HEK293 (cell line): ENCODE data around the gene MAP3K8.

Experiments used
- SETDB1 ChIP-seq: IDR thresholded peaks from one replicate; pipeline ENCODE4 v1.6.1; 2017; ENCODE audit warnings: mild to moderate bottlenecking, low read length, moderate library complexity, mixed read lengths; ENCODE audit not compliant: insufficient read length
- ZBTB1 ChIP-seq: fragments of 450-650 bp; formaldehyde crosslinking; IDR thresholded peaks from 2 replicates; pipeline ENCODE4 v1.5.1; 2016; ENCODE audit warnings: missing biosample characterization, missing genetic modification characterization
- ZEB2 ChIP-seq: fragments of 450-650 bp; formaldehyde crosslinking; IDR thresholded peaks from 2 replicates; pipeline ENCODE4 v1.5.1; 2016; ENCODE audit warnings: missing biosample characterization, missing genetic modification characterization
- ZNF114 ChIP-seq: fragments of 450-650 bp; formaldehyde crosslinking; IDR thresholded peaks from 2 replicates; pipeline ENCODE4 v1.5.0; 2017; ENCODE audit warnings: missing biosample characterization, missing genetic modification characterization
- ZNF132 ChIP-seq: fragments of 450-650 bp; formaldehyde crosslinking; IDR thresholded peaks from 2 replicates; pipeline ENCODE4 v1.5.1; 2017; ENCODE audit warnings: missing biosample characterization, missing genetic modification characterization, borderline replicate concordance
- ZNF174 ChIP-seq: fragments of 450-650 bp; formaldehyde crosslinking; IDR thresholded peaks from 2 replicates; pipeline ENCODE4 v1.5.0; 2017; ENCODE audit warnings: missing biosample characterization, mild to moderate bottlenecking, missing genetic modification characterization
- ZNF175 ChIP-seq: fragments of 450-650 bp; formaldehyde crosslinking; IDR thresholded peaks from 2 replicates; pipeline ENCODE4 v1.5.1; 2016; ENCODE audit warnings: missing biosample characterization, missing genetic modification characterization
- ZNF24 ChIP-seq: fragments of 450-650 bp; formaldehyde crosslinking; IDR thresholded peaks from 2 replicates; pipeline ENCODE4 v1.5.1; 2016; ENCODE audit warnings: missing biosample characterization, missing genetic modification characterization
- ZNF514 ChIP-seq: fragments of 450-650 bp; formaldehyde crosslinking; IDR thresholded peaks from 2 replicates; pipeline ENCODE4 v1.5.1; 2016; ENCODE audit warnings: missing biosample characterization, missing genetic modification characterization
- ZNF707 ChIP-seq: fragments of 450-650 bp; formaldehyde crosslinking; IDR thresholded peaks from 2 replicates; pipeline ENCODE4 v1.5.1; 2016; ENCODE audit warnings: missing biosample characterization, missing genetic modification characterization
- TF ChIP-seq, protein P1 (sequence below): fragments of 450-650 bp; formaldehyde crosslinking; IDR thresholded peaks from 2 replicates; pipeline ENCODE4 v1.5.1; 2016; ENCODE audit warnings: missing biosample characterization, missing genetic modification characterization
- TF ChIP-seq, protein P2 (sequence below): fragments of 450-650 bp; formaldehyde crosslinking; IDR thresholded peaks from 2 replicates; pipeline ENCODE4 v1.5.1; 2016; ENCODE audit warnings: missing biosample characterization, missing genetic modification characterization, low read depth
- TF ChIP-seq, protein P3 (sequence below): fragments of 450-650 bp; formaldehyde crosslinking; IDR thresholded peaks from 2 replicates; pipeline ENCODE4 v1.5.1; 2016; ENCODE audit warnings: missing biosample characterization, missing genetic modification characterization

DNA sequence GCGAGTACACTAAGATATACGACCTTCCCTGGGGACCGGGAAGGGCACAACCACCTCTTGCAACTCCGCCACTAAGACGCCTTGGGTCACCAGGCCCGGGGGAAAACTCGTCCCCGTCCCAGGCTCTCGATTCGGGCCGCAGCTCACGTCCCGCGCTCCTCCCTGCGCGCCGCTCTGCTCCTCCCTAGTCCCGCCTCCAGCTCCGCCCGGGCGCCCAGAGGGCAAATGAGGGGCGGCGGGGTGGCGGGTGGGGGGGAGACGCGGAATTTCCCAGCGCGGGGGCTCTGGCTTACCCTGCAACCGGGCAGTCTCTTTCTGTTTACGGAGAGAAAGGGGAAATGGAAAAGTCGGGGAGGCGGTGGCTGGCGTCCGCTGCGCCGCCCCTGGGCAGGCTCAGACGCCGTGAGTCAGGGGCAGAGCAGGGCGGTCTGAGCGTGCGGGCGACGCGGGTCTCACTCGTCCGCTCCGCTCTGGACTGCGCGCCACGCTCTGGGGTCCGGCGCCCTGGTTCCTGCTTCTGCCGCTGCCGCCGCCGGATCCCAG lies at the start of gene MAP3K8:
- TF ChIP-seq, protein P1, sequence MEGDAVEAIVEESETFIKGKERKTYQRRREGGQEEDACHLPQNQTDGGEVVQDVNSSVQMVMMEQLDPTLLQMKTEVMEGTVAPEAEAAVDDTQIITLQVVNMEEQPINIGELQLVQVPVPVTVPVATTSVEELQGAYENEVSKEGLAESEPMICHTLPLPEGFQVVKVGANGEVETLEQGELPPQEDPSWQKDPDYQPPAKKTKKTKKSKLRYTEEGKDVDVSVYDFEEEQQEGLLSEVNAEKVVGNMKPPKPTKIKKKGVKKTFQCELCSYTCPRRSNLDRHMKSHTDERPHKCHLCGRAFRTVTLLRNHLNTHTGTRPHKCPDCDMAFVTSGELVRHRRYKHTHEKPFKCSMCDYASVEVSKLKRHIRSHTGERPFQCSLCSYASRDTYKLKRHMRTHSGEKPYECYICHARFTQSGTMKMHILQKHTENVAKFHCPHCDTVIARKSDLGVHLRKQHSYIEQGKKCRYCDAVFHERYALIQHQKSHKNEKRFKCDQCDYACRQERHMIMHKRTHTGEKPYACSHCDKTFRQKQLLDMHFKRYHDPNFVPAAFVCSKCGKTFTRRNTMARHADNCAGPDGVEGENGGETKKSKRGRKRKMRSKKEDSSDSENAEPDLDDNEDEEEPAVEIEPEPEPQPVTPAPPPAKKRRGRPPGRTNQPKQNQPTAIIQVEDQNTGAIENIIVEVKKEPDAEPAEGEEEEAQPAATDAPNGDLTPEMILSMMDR (tag by site-specific recombination) = no peak
- TF ChIP-seq, protein P2, sequence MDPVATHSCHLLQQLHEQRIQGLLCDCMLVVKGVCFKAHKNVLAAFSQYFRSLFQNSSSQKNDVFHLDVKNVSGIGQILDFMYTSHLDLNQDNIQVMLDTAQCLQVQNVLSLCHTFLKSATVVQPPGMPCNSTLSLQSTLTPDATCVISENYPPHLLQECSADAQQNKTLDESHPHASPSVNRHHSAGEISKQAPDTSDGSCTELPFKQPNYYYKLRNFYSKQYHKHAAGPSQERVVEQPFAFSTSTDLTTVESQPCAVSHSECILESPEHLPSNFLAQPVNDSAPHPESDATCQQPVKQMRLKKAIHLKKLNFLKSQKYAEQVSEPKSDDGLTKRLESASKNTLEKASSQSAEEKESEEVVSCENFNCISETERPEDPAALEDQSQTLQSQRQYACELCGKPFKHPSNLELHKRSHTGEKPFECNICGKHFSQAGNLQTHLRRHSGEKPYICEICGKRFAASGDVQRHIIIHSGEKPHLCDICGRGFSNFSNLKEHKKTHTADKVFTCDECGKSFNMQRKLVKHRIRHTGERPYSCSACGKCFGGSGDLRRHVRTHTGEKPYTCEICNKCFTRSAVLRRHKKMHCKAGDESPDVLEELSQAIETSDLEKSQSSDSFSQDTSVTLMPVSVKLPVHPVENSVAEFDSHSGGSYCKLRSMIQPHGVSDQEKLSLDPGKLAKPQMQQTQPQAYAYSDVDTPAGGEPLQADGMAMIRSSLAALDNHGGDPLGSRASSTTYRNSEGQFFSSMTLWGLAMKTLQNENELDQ = no peak
- TF ChIP-seq ZNF707 (tag by site-specific recombination) (no peak), ZNF132 (tag by site-specific recombination) (no peak), ZNF174 (tag by site-specific recombination) (no peak), ZNF114 (tag by site-specific recombination) (no peak), ZEB2 (tag by site-specific recombination) (peak; percentile 52; the same call in 1 of the 2 replicates), ZNF175 (tag by site-specific recombination) (no peak), ZNF514 (tag by site-specific recombination) (no peak), ZBTB1 (tag by site-specific recombination) (no peak), ZNF24 (no peak), SETDB1 (no peak)
- TF ChIP-seq, protein P3, sequence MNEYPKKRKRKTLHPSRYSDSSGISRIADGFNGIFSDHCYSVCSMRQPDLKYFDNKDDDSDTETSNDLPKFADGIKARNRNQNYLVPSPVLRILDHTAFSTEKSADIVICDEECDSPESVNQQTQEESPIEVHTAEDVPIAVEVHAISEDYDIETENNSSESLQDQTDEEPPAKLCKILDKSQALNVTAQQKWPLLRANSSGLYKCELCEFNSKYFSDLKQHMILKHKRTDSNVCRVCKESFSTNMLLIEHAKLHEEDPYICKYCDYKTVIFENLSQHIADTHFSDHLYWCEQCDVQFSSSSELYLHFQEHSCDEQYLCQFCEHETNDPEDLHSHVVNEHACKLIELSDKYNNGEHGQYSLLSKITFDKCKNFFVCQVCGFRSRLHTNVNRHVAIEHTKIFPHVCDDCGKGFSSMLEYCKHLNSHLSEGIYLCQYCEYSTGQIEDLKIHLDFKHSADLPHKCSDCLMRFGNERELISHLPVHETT (tag by site-specific recombination) = no peak
